Endothelial cell (in vitro differentiated cells): ENCODE measurements around the gene HOXC12. TPM values are rescaled to one million over a fixed set of nuclear protein-coding genes. Genes with fewer than 3 reads are reported as not detected.
A peak's percentile ranks its signal among the peaks of the same experiment; 100 is the strongest.

Experiments
- DNase-seq: peaks from one replicate; pipeline ENCODE4 v3.0.0; 2021; ENCODE audit warnings: low spot score
- H3K27ac Mint-ChIP-seq: one replicate; pipeline ENCODE4 v1.8.0; 2021; ENCODE audit warnings: mixed read lengths, inconsistent platforms; ENCODE audit not compliant: unreplicated experiment
- H3K27me3 Mint-ChIP-seq: one replicate; pipeline ENCODE4 v1.8.0; 2021; ENCODE audit warnings: mild to moderate bottlenecking, moderate library complexity, mixed read lengths, inconsistent platforms; ENCODE audit not compliant: unreplicated experiment
- H3K36me3 Mint-ChIP-seq: one replicate; pipeline ENCODE4 v1.8.0; 2021; ENCODE audit warnings: mild to moderate bottlenecking, low read depth, mixed read lengths, inconsistent platforms; ENCODE audit not compliant: unreplicated experiment
- H3K4me1 Mint-ChIP-seq: one replicate; pipeline ENCODE4 v1.8.0; 2021; ENCODE audit warnings: mild to moderate bottlenecking, mixed read lengths, inconsistent platforms; ENCODE audit not compliant: unreplicated experiment
- H3K4me3 Mint-ChIP-seq: one replicate; pipeline ENCODE4 v1.8.0; 2021; ENCODE audit warnings: mild to moderate bottlenecking, mixed read lengths, inconsistent platforms; ENCODE audit not compliant: unreplicated experiment
- H3K9me3 Mint-ChIP-seq: one replicate; pipeline ENCODE4 v1.8.0; 2021; ENCODE audit warnings: mixed read lengths, inconsistent platforms; ENCODE audit not compliant: unreplicated experiment
- total RNA-seq: library from RNA; stranded (reverse); fragmentation: NEBNext Ultra II Directional; extraction: Animal tissue kit (Norgen Biotek cat#: 25700); gene quantifications from one replicate; pipeline ENCODE4 v1.2.1, GENCODE V29; 2021; ENCODE audit not compliant: unreplicated experiment
- TF ChIP-seq, protein P1 (sequence below): fragments of 200-600 bp; sonication (generic); IDR thresholded peaks from one replicate; pipeline ENCODE4 v1.5.0; 2021; ENCODE audit warnings: antibody characterized with exemption; ENCODE audit not compliant: unreplicated experiment

Gene HOXC12
- total RNA-seq, 1 donor from 2014 or later, result 1.3 TPM

DNA sequence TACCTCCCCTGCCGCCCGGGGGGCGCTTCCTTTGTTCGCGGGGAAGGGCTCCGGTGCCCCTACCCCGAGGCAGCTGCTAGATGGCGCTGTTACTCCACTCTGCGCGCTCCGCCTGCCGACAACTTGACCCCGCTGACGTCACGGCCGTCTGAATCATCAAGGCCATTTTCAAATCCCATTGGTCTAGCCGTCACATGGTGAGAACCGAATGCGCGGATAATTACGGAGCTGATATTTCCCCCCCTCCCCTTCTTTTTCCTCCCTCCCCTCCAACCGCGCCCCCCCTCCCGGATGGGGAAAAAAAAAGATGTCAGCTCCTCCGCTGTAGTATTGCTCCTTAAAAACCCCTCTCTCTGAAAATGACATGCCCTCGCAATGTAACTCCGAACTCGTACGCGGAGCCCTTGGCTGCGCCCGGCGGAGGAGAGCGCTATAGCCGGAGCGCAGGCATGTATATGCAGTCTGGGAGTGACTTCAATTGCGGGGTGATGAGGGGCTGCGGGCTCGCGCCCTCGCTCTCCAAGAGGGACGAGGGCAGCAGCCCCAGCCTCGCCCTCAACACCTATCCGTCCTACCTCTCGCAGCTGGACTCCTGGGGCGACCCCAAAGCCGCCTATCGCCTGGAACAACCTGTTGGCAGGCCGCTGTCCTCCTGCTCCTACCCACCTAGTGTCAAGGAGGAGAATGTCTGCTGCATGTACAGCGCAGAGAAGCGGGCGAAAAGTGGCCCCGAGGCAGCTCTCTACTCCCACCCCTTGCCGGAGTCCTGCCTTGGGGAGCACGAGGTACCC, 30.4 kb downstream of the HOXC12 start, which contains the start of gene HOXC10:
Gene HOXC10, plus strand, starts transcription at position 246 of the 791 bp plus-strand sequence. Its CDS starts 114 bp downstream, at position 360.
- peaks cover under 1% of the 10 kb centered on the region for H3K36me3 Mint-ChIP-seq
- peaks cover 32% of the 10 kb centered on the region for H3K27me3 Mint-ChIP-seq
- H3K27ac Mint-ChIP-seq, result peak within 1 kb of the TSS; percentile 89
- DNase-seq, result peak; percentile 91
- H3K4me3 Mint-ChIP-seq, result peak within 1 kb of the TSS; percentile 56
- TF ChIP-seq, protein P1, sequence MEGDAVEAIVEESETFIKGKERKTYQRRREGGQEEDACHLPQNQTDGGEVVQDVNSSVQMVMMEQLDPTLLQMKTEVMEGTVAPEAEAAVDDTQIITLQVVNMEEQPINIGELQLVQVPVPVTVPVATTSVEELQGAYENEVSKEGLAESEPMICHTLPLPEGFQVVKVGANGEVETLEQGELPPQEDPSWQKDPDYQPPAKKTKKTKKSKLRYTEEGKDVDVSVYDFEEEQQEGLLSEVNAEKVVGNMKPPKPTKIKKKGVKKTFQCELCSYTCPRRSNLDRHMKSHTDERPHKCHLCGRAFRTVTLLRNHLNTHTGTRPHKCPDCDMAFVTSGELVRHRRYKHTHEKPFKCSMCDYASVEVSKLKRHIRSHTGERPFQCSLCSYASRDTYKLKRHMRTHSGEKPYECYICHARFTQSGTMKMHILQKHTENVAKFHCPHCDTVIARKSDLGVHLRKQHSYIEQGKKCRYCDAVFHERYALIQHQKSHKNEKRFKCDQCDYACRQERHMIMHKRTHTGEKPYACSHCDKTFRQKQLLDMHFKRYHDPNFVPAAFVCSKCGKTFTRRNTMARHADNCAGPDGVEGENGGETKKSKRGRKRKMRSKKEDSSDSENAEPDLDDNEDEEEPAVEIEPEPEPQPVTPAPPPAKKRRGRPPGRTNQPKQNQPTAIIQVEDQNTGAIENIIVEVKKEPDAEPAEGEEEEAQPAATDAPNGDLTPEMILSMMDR, result peak; percentile 68
- peaks cover 64% of the 10 kb centered on the region for H3K4me1 Mint-ChIP-seq
- H3K9me3 Mint-ChIP-seq, result no peaks in the 10 kb centered on the region

DNA sequence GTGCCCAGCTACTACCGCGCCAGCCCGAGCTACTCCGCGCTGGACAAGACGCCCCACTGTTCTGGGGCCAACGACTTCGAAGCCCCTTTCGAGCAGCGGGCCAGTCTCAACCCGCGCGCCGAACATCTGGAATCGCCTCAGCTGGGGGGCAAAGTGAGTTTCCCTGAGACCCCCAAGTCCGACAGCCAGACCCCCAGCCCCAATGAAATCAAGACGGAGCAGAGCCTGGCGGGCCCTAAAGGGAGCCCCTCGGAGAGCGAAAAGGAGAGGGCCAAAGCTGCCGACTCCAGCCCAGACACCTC, 30.9 kb downstream of the HOXC12 start:
- H3K27ac Mint-ChIP-seq, result no peak overlapping the region

DNA sequence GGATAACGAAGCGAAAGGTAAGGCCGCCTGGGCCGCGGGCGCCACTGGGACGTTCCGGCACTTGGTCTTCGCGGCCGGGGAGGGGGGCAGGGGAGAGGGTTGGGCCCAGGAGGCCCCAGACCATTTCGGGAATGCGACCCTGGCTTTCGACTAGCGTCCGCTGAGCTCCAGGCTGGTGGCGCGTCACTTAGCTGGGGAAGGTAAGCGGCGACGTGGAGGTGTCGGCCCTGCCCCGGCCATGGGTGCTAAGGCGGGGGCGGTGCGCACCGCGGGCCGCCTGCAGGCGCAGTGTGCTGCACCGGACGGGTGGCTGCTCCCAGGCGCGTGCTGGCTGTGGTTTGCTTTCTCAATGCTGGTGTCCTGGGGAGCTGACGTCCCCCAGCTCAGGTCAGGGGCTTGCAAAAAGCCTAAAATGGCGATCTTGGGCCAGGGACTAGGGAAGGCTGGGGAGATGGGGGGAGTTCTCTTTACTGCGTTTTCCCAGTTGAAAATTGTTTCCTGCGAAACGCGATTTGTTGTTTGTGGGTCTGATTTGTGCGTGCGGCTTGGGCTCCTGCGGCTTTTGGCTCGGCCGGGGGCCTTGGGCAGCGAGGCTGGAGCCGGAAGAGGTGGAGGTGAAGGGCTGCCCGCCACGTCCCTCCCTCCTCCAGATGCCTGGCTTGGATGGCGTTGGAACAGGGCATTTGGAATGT, 31.4 kb downstream of the HOXC12 start:
- TF ChIP-seq, protein P1, result no peak
- no peaks in the 10 kb centered on the region for H3K9me3 Mint-ChIP-seq
- H3K4me1 Mint-ChIP-seq, result peaks cover 67% of the 10 kb centered on the region
- no peak for DNase-seq
- peaks cover 39% of the 10 kb centered on the region for H3K27me3 Mint-ChIP-seq
- peak overlapping the region; percentile 78 for H3K4me3 Mint-ChIP-seq
- H3K27ac Mint-ChIP-seq, result no peak overlapping the region
- peaks cover 4% of the 10 kb centered on the region for H3K36me3 Mint-ChIP-seq

More for the DNA sequence above, 30.9 kb downstream of the HOXC12 start:
- peaks cover 4% of the 10 kb centered on the region for H3K36me3 Mint-ChIP-seq
- peaks cover 37% of the 10 kb centered on the region for H3K27me3 Mint-ChIP-seq
- no peaks in the 10 kb centered on the region for H3K9me3 Mint-ChIP-seq
- peaks cover 66% of the 10 kb centered on the region for H3K4me1 Mint-ChIP-seq
- TF ChIP-seq, protein P1, result no peak
- no peak overlapping the region for H3K4me3 Mint-ChIP-seq
- DNase-seq, result no peak

DNA sequence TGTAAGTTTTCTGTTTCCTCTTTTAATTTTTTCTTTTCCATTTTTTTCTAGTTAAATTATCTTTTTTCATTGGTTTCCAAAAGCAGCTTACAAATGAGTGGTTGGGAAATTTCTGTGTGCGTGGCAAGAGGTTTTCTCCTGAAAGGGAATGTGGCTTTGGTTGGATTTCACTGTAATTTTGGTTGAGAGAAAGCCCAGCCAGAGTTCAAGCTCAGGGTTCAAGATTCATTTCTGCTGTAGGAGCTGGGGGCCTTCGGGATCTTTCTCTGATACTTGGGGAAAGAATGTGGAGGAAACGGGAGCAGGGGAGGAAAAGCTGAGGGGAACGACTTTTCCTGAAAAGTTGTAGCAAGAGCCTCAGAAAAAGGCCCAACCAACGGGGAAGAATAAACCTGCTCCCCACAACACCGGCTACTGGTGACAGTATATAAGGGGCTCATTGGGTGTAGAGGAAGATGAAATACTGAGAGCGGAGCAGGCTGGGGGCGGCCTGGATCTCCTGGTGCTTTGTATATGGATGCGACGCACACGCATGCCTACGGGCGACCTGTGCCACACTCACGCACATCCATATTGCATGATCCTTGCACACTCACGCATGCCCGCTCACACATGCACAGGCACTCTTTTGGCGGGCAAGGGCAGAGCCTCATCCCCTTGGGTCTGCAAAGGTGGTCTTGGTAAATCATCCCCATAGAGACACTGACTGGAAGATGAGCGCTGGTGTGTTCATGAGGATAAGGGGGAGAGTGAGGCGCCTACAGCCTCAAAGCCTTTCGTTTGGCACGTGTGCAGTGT, 32.2 kb downstream of the HOXC12 start:
- TF ChIP-seq, protein P1, result no peak
- H3K9me3 Mint-ChIP-seq, result no peaks in the 10 kb centered on the region
- DNase-seq, result no peak
- no peak overlapping the region for H3K27ac Mint-ChIP-seq
- H3K27me3 Mint-ChIP-seq, result peaks cover 42% of the 10 kb centered on the region
- no peak overlapping the region for H3K4me3 Mint-ChIP-seq
- peaks cover 4% of the 10 kb centered on the region for H3K36me3 Mint-ChIP-seq
- peaks cover 68% of the 10 kb centered on the region for H3K4me1 Mint-ChIP-seq
